HG02943 (cell line): ENCODE results near the gene SMAD7.

Experiments used
- ATAC-seq: cut with Tn5 transposase; IDR thresholded peaks from one replicate; pipeline ENCODE4 v1.9.1; 2021; ENCODE audit warnings: mild to moderate bottlenecking, low read depth, moderate library complexity; ENCODE audit not compliant: unreplicated experiment

The SMAD7 gene

DNA sequence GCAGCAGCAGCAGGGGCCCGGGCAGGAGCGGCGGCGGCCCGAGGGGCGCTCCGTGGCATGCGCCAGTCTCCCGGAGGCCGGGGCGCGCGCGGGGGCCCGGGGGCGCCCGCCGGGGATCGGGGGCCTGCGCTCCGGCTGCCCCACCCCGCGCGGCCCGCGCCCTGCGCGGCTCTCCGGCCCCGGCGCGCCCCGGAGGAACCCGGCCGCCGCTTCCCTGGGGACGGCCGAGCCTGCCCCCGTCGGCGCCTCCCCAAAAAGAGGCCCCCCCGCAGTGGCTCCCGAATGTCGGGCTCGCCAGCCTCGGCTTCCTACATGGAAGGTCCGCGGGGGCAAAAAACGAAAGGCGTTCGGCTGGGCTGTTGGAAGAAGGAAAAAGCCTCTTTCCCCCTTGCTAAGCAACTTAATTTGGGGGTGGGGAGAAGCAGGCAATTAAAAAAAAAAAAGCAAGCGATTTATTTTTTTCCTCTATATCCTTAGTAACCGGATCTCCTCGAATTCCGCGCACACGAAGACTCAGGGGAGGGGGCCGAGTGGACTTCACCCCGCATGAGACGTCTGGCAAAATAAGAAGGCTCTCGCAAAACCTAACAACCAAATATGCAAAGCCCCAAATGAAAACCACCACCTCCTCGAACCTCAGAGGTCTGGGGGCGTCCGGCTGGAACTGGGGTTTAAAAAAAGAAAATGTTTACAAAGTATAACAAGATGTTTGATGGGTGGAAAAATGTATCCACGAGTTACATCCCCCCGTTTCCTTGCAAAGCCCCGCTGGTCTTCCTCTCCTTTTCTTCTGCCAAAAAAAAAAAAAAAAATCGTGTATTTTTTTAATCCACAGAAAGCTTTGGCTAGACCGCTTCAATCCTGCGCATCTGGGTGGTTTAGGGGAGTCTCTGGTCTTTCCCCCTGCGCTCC lies at the start of gene SMAD7:
Gene SMAD7, minus strand, starts transcription at position 430 of the 912 bp plus-strand sequence. CDS start 541 bp downstream, outside the sequence.
- no peak for ATAC-seq

DNA sequence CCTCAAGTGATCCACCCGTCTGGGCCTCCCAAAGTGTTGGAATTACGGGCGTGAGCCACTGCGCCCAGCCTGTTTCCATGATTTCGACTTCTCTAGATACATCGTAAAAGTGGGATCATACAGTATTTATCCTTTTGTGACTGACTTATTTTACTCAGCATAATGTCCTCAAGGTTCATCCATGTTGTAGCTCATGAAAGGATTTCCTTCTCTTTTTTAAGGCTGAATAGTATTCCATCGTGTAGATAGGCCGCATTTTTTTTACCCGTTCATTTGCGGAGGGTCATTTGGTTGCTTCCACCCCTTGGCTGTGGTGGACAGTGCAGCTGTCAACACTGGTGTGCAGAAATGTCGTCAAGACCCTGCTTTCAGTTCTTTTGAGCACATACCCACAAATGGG lies 48.8 kb upstream of the SMAD7 start:
- no peak for ATAC-seq

GRCh38 chr18:48997985-48998831 lies 47.4 kb upstream of the SMAD7 start:
- no peak for ATAC-seq

- no peak for ATAC-seq
Observed at GRCh38 chr18:48997681-48997984, 46.9 kb upstream of the SMAD7 start.

- no peak for ATAC-seq
Observed at GRCh38 chr18:48996901-48997463, 46.2 kb upstream of the SMAD7 start.

GRCh38 chr18:48996041-48996440 lies 45.3 kb upstream of the SMAD7 start:
- no peak for ATAC-seq

GRCh38 chr18:48994926-48995835 lies 44.4 kb upstream of the SMAD7 start:
- no peak for ATAC-seq

DNA sequence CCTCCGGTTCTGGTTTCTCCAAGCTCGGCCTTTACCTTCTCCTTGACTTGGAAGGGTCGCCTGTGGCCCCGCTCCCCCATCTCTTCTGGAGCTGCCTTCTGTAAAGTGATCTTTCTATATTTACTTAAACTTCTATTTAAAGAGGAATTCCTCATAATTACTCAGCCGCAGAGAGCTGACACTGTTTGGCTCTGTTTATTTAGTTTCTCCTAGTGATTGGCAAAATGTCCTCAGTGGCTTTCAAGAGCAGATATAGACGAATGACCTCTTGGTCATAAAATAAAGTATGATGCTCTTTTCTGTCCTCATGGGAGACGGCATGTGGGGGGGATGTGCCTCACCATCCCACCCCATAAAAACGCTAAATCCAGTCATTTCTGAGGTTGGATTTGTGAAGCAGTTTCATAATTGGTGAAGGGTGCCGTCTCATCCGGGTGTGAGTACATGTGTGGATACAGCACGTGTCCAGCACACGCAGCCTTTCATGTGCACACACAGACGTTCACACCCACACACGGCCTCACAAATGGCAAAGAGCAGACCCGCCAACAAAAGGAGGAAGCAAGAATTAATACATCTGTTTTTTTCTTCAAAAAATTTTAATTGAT lies 43.4 kb upstream of the SMAD7 start:
- ATAC-seq = no peak

DNA sequence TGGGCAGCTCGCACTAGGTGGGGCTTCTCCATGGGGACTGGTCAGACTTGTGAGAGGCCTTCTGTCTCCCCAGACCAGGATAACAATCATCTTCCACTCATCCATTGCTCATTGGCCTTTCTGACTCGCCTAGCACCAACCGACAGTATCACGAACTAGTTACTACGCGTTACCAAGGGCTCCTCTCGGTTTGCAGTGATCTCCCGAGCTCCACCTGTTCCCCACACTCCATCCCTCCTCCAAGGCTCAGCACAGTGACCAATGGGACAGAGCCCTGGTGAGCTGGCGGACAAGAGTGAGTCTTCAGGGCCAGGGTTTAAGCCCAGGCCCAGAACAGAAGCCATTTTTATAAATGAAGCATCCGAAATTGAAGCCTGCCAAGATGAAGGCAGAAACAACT lies 42.8 kb upstream of the SMAD7 start:
- no peak for ATAC-seq

GRCh38 chr18:48992791-48993555 lies 42.2 kb upstream of the SMAD7 start:
- ATAC-seq = no peak

DNA sequence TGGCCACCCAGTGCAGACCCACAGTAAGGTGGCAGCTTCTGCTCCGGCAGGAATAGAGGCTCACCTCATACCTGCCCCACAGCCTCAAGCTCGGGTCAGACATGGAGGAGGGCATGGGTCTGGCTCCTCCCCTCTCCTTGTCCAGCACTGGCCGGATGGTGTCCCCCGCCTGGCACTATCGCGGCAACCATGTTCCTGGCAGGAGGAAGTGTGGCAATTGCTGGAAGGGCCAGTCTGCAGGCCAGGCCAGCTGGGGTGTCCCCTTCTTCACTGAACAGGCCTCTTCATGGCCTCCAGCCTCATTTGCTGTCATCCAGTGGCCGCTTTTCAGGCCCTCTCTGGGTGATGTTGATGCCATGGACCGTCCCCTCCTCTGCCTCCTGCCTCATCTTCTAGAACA lies 41.4 kb upstream of the SMAD7 start:
- ATAC-seq = no peak

DNA sequence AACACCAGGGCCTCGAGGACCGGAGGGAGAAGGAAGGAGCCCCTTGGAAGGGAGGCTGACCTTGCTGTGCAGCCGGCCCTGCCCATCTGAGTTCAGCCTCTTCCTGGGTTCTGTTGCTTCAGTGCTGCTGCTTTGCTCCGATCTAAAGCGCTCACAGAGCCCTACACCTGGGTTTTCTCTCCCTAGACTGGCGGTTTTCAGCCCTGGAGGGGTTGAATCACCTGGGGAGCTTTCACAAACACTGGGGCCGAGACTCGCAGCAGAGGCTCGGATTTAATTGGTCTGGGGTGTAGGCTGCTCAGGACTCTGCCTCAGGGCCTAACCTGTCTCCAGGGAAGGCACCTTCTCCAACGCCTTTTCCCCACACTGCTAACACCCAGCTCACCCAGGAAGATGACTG lies 40.9 kb upstream of the SMAD7 start:
- ATAC-seq = no peak

GRCh38 chr18:48991319-48991660 lies 40.5 kb upstream of the SMAD7 start:
- ATAC-seq = no peak

GRCh38 chr18:48990481-48991318 lies 39.9 kb upstream of the SMAD7 start:
- no peak for ATAC-seq

- no peak for ATAC-seq
Observed at GRCh38 chr18:48989304-48990303, 38.8 kb upstream of the SMAD7 start.

- ATAC-seq = no peak
Observed at GRCh38 chr18:48988508-48989303, 37.9 kb upstream of the SMAD7 start.
